H9 (cell line): ENCODE data around the gene IL13RA2. TPM values are rescaled to one million over a fixed set of nuclear protein-coding genes. Genes with fewer than 3 reads are reported as not detected.

Source experiments
- DNase-seq: peaks from one replicate; pipeline ENCODE4 v3.0.0-alpha.2; 2017
- H2AFZ ChIP-seq: one replicate; pipeline ENCODE4 v1.6.1; 2013; ENCODE audit warnings: mild to moderate bottlenecking, low read length, control low read depth, moderate library complexity
- H2AK5ac ChIP-seq: 2 replicates; pipeline ENCODE4 v1.6.1; 2013; ENCODE audit warnings: low read length, control low read depth, mixed read lengths; ENCODE audit not compliant: insufficient read length
- H2BK120ac ChIP-seq: one replicate; pipeline ENCODE4 v1.6.1; 2013; ENCODE audit warnings: low read depth, mild to moderate bottlenecking, low read length, control low read depth, inconsistent platforms; ENCODE audit not compliant: poor library complexity, severe bottlenecking
- H2BK12ac ChIP-seq: 2 replicates; pipeline ENCODE4 v1.6.1; 2013; ENCODE audit warnings: low read length, control low read depth, mixed read lengths, low read depth; ENCODE audit not compliant: insufficient read length
- H2BK15ac ChIP-seq: 2 replicates; pipeline ENCODE4 v1.6.1; 2013; ENCODE audit warnings: low read depth, low read length, control low read depth
- H2BK20ac ChIP-seq: one replicate; pipeline ENCODE4 v1.6.1; 2013; ENCODE audit warnings: low read depth, mild to moderate bottlenecking, low read length, control low read depth, inconsistent platforms; ENCODE audit not compliant: poor library complexity, severe bottlenecking
- H2BK5ac ChIP-seq: 2 replicates; pipeline ENCODE4 v1.6.1; 2013; ENCODE audit warnings: low read length, control low read depth, mixed read lengths; ENCODE audit not compliant: insufficient read length
- H3K14ac ChIP-seq: 2 replicates; pipeline ENCODE4 v1.6.1; 2013; ENCODE audit warnings: low read length, control low read depth; ENCODE audit not compliant: insufficient read depth
- H3K18ac ChIP-seq: 2 replicates; pipeline ENCODE4 v1.6.1; 2013; ENCODE audit warnings: low read depth, mild to moderate bottlenecking, mixed read lengths, low read length, control low read depth; ENCODE audit not compliant: insufficient read length
- H3K23ac ChIP-seq: 2 replicates; pipeline ENCODE4 v1.6.1; 2013; ENCODE audit warnings: low read length, control low read depth, mixed read lengths, low read depth; ENCODE audit not compliant: insufficient read length
- H3K23me2 ChIP-seq: 2 replicates; pipeline ENCODE4 v1.6.1; 2013; ENCODE audit warnings: low read depth, mild to moderate bottlenecking, mixed read lengths, low read length, control low read depth; ENCODE audit not compliant: insufficient read length, poor library complexity, severe bottlenecking
- H3K27ac ChIP-seq: 2 replicates; pipeline ENCODE4 v1.5.1; 2013; ENCODE audit warnings: low read length, control low read depth, mixed read lengths, low read depth; ENCODE audit not compliant: insufficient read length
- H3K27me3 ChIP-seq: 2 replicates; pipeline ENCODE4 v1.6.1; 2013; ENCODE audit warnings: low read length, control low read depth, inconsistent platforms; ENCODE audit not compliant: insufficient read depth
- H3K4ac ChIP-seq: 2 replicates; pipeline ENCODE4 v1.6.1; 2013; ENCODE audit warnings: low read depth, mild to moderate bottlenecking, control low read depth, inconsistent platforms, low read length, moderate library complexity
- H3K4me1 ChIP-seq: 2 replicates; pipeline ENCODE4 v1.6.1; 2013; ENCODE audit warnings: low read length, control low read depth, inconsistent platforms; ENCODE audit not compliant: insufficient read depth
- H3K4me2 ChIP-seq: 2 replicates; pipeline ENCODE4 v1.6.1; 2013; ENCODE audit warnings: low read length, control low read depth, mixed read lengths; ENCODE audit not compliant: insufficient read length, insufficient read depth
- H3K56ac ChIP-seq: 2 replicates; pipeline ENCODE4 v1.6.1; 2013; ENCODE audit warnings: low read depth, mild to moderate bottlenecking, mixed read lengths, low read length, control low read depth; ENCODE audit not compliant: insufficient read length
- H3K79me1 ChIP-seq: 2 replicates; pipeline ENCODE4 v1.6.1; 2013; ENCODE audit warnings: low read depth, mild to moderate bottlenecking, moderate library complexity, low read length, control low read depth, inconsistent platforms; ENCODE audit not compliant: insufficient read depth, poor library complexity, severe bottlenecking
- H3K79me2 ChIP-seq: 2 replicates; pipeline ENCODE4 v1.6.1; 2013; ENCODE audit warnings: low read length, control low read depth, inconsistent platforms; ENCODE audit not compliant: insufficient read depth
- H3K9ac ChIP-seq: 2 replicates; pipeline ENCODE4 v1.6.1; 2013; ENCODE audit warnings: low read length, control low read depth, mixed read lengths; ENCODE audit not compliant: insufficient read length; ENCODE audit errors: extremely low read depth
- H3K9me3 ChIP-seq: one replicate; pipeline ENCODE4 v1.6.1; 2013; ENCODE audit warnings: low read depth, low read length, inconsistent platforms; ENCODE audit not compliant: control insufficient read depth
- H3T11ph ChIP-seq: one replicate; pipeline ENCODE4 v1.6.1; 2013; ENCODE audit warnings: mild to moderate bottlenecking, low read length, control low read depth, inconsistent platforms
- H4K20me1 ChIP-seq: one replicate; pipeline ENCODE4 v1.6.1; 2013; ENCODE audit not compliant: control insufficient read depth, insufficient read length, insufficient read depth
- H4K5ac ChIP-seq: 2 replicates; pipeline ENCODE4 v1.6.1; 2013; ENCODE audit warnings: low read depth, mild to moderate bottlenecking, mixed read lengths, low read length, control low read depth; ENCODE audit not compliant: insufficient read length
- H4K8ac ChIP-seq: replicated peaks from 2 replicates; pipeline ENCODE4 v1.6.1; 2013; ENCODE audit warnings: low read length, control low read depth, mixed read lengths, low read depth; ENCODE audit not compliant: insufficient read length
- H4K91ac ChIP-seq: 2 replicates; pipeline ENCODE4 v1.6.1; 2013; ENCODE audit warnings: low read depth, mild to moderate bottlenecking, moderate library complexity, mixed read lengths, low read length, control low read depth; ENCODE audit not compliant: insufficient read length
- H3K27ac Mint-ChIP-seq, 3 experiments: 2 replicates in 2 of 3; 3 replicates in 1 of 3; pipeline ENCODE4 v1.8.0; 2020 to 2021; ENCODE audit warnings: mixed read lengths in 3 of 3, mild to moderate bottlenecking in 1 of 3, moderate library complexity in 1 of 3
- H3K27me3 Mint-ChIP-seq: 2 replicates; pipeline ENCODE4 v1.8.0; 2021; ENCODE audit warnings: low read depth, mild to moderate bottlenecking, moderate library complexity, mixed read lengths
- H3K36me3 Mint-ChIP-seq, 3 experiments: 2 replicates in 2 of 3; 3 replicates in 1 of 3; pipeline ENCODE4 v1.8.0; 2020 to 2021; ENCODE audit warnings: low read depth in 3 of 3, mixed read lengths in 3 of 3; ENCODE audit not compliant: insufficient read depth in 1 of 3
- H3K4me1 Mint-ChIP-seq, 2 experiments: 2 replicates each; pipeline ENCODE4 v1.8.0; 2020; ENCODE audit warnings: mixed read lengths in 2 of 2
- H3K4me3 Mint-ChIP-seq, 2 experiments: 2 replicates in 1 of 2; 3 replicates in 1 of 2; pipeline ENCODE4 v1.8.0; 2020 to 2021; ENCODE audit warnings: mild to moderate bottlenecking in 2 of 2, mixed read lengths in 2 of 2, moderate library complexity in 1 of 2
- H3K9me3 Mint-ChIP-seq, 2 experiments: 2 replicates in 1 of 2; 3 replicates in 1 of 2; pipeline ENCODE4 v1.8.0; 2020; ENCODE audit warnings: mild to moderate bottlenecking in 2 of 2, mixed read lengths in 2 of 2, moderate library complexity in 1 of 2
- CTCF ChIP-seq: fragments of 200-600 bp; sonication (generic); conservative IDR thresholded peaks from 3 replicates; pipeline ENCODE4 v1.8.0; 2021; ENCODE audit warnings: antibody characterized with exemption, mild to moderate bottlenecking
- WGBS: extraction: QIAGEN DNeasy Blood & Tissue Kit; methylation state at CpG from one replicate; pipeline ENCODE4 v1.1.7; 2013; ENCODE audit warnings: missing lambda C conversion rate, low lambda C conversion rate, mixed read lengths; ENCODE audit not compliant: insufficient read length; ENCODE audit errors: extremely low coverage; 5-methylcytosine and 5-hydroxymethylcytosine counted together
- total RNA-seq: library from RNA; stranded (reverse); gene quantifications from 2 replicates; pipeline ENCODE4 v1.2.1, GENCODE V29; 2021

Gene IL13RA2
- total RNA-seq, 1 experiment from 2014 or later, result not detected

- Histone ChIP-seq H3K14ac (no peak overlapping the region), H4K8ac (no peak overlapping the region), H3K27ac (no peak overlapping the region), H3K27me3 (no peaks in the 10 kb centered on the region), H2BK12ac (no peak overlapping the region), H3K23me2 (no peaks in the 10 kb centered on the region), H2AFZ (no peak overlapping the region), H2BK5ac (no peak overlapping the region), H4K20me1 (no peaks in the 10 kb centered on the region), H2BK15ac (no peak overlapping the region), H2BK120ac (no peak overlapping the region), H3K4me2 (no peak overlapping the region), H4K5ac (no peak overlapping the region), H3K79me2 (no peaks in the 10 kb centered on the region), H3K79me1 (no peaks in the 10 kb centered on the region), H3K56ac (no peak overlapping the region), H3K23ac (no peak overlapping the region), H2BK20ac (no peak overlapping the region), H3K4ac (no peak overlapping the region), H3K4me1 (no peaks in the 10 kb centered on the region), H3K9me3 (no peaks in the 10 kb centered on the region), H2AK5ac (no peak overlapping the region), H3K18ac (no peak overlapping the region), H4K91ac (no peak overlapping the region), H3K9ac (no peak overlapping the region), H3T11ph (no peak overlapping the region)
- no peak overlapping the region for H3K27ac Mint-ChIP-seq
- TF ChIP-seq CTCF, result peak; percentile 52
- H3K27me3 Mint-ChIP-seq, result peaks cover 9% of the 10 kb centered on the region
- no CpG with 5 or more reads among the region's 4 CpGs for WGBS
- H3K36me3 Mint-ChIP-seq, result no peaks in the 10 kb centered on the region
- no peak for DNase-seq
- no peaks in the 10 kb centered on the region for H3K4me1 Mint-ChIP-seq
- H3K4me3 Mint-ChIP-seq, result no peak overlapping the region
- H3K9me3 Mint-ChIP-seq, result no peaks in the 10 kb centered on the region
Measured at GRCh38 chrX:115040417-115040816, 23.0 kb upstream of the IL13RA2 start.
